OCI-LY7 (cell line): ENCODE data around the gene OGFOD3.

Experiments used
- EZH2phosphoT487 ChIP-seq: fragments of 200-600 bp; sonication (generic); IDR thresholded peaks from 2 replicates; pipeline ENCODE4 v1.6.1; 2018; ENCODE audit warnings: low read depth, borderline replicate concordance, mild to moderate bottlenecking, mixed run types, antibody characterized with exemption, low read length, moderate library complexity, mixed read lengths
- TF ChIP-seq, protein P1 (sequence below): fragments of 200-600 bp; sonication (generic); conservative IDR thresholded peaks from 2 replicates; pipeline ENCODE4 v1.5.1; 2014; ENCODE audit warnings: mild to moderate bottlenecking, antibody characterized with exemption, low read length, moderate library complexity, mixed read lengths

- TF ChIP-seq, protein P1, sequence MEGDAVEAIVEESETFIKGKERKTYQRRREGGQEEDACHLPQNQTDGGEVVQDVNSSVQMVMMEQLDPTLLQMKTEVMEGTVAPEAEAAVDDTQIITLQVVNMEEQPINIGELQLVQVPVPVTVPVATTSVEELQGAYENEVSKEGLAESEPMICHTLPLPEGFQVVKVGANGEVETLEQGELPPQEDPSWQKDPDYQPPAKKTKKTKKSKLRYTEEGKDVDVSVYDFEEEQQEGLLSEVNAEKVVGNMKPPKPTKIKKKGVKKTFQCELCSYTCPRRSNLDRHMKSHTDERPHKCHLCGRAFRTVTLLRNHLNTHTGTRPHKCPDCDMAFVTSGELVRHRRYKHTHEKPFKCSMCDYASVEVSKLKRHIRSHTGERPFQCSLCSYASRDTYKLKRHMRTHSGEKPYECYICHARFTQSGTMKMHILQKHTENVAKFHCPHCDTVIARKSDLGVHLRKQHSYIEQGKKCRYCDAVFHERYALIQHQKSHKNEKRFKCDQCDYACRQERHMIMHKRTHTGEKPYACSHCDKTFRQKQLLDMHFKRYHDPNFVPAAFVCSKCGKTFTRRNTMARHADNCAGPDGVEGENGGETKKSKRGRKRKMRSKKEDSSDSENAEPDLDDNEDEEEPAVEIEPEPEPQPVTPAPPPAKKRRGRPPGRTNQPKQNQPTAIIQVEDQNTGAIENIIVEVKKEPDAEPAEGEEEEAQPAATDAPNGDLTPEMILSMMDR = no peak
- TF ChIP-seq EZH2phosphoT487 = no peak
Observed at GRCh38 chr17:82450357-82451106, 32.1 kb upstream of the OGFOD3 start, which contains the start of gene CYBC1.
